RWPE2 (cell line): ENCODE results near the gene GIT1.

ENCODE experiments used
- ATAC-seq: fragments of 200-7000 bp; cut with Tn5 transposase; 3 replicates; pipeline ENCODE4 v1.9.1; 2021; ENCODE audit warnings: low read depth
- DNase-seq: peaks from one replicate; pipeline ENCODE4 v3.0.0-alpha.2; 2020; ENCODE audit warnings: low spot score
- H3K27ac ChIP-seq: fragments of 450-650 bp; 2 replicates; pipeline ENCODE4 v1.5.1; 2017; ENCODE audit warnings: mild to moderate bottlenecking; ENCODE audit not compliant: poor library complexity, severe bottlenecking
- H3K27me3 ChIP-seq: fragments of 250-450 bp; sonication (Bioruptor Pico); 2 replicates; pipeline ENCODE4 v1.5.1; 2021; ENCODE audit warnings: mild to moderate bottlenecking, moderate library complexity; ENCODE audit not compliant: insufficient read depth, poor library complexity, severe bottlenecking
- H3K36me3 ChIP-seq: fragments of 250-450 bp; sonication (Bioruptor Pico); 2 replicates; pipeline ENCODE4 v1.5.1; 2020; ENCODE audit warnings: low read depth, mild to moderate bottlenecking, moderate library complexity
- H3K4me1 ChIP-seq: fragments of 250-450 bp; sonication (Bioruptor Pico); 2 replicates; pipeline ENCODE4 v1.5.1; 2021; ENCODE audit warnings: mild to moderate bottlenecking, moderate library complexity; ENCODE audit not compliant: insufficient read depth, poor library complexity, severe bottlenecking
- H3K4me3 ChIP-seq: fragments of 250-450 bp; sonication (Bioruptor Pico); 2 replicates; pipeline ENCODE4 v1.5.1; 2021; ENCODE audit warnings: mild to moderate bottlenecking, moderate library complexity; ENCODE audit not compliant: severe bottlenecking
- H3K9me3 ChIP-seq: fragments of 250-450 bp; sonication (Bioruptor Pico); 2 replicates; pipeline ENCODE4 v1.5.1; 2021; ENCODE audit warnings: mild to moderate bottlenecking, moderate library complexity; ENCODE audit not compliant: severe bottlenecking
- CTCF ChIP-seq: fragments of 450-650 bp; IDR thresholded peaks from one replicate; pipeline ENCODE4 v1.5.1; 2017; ENCODE audit warnings: mild to moderate bottlenecking, moderate library complexity; ENCODE audit not compliant: poor library complexity, severe bottlenecking

Gene GIT1

GRCh38 chr17:29579866-29580771, 9.3 kb downstream of the GIT1 start:
- H3K4me1 ChIP-seq = peaks cover 33% of the 10 kb centered on the region
- peak overlapping the region; percentile 80 for H3K27ac ChIP-seq
- ATAC-seq (peak; percentile 77), DNase-seq (peak; percentile 70)
- peak; percentile 94 for TF ChIP-seq CTCF
- H3K4me3 ChIP-seq = no peak overlapping the region
- peaks cover 81% of the 10 kb centered on the region for H3K36me3 ChIP-seq
- no peaks in the 10 kb centered on the region for H3K27me3 ChIP-seq
- H3K9me3 ChIP-seq = peaks cover 4% of the 10 kb centered on the region

GRCh38 chr17:29578626-29579485, 10.6 kb downstream of the GIT1 start:
- DNase-seq (no peak), ATAC-seq (no peak)
- Histone ChIP-seq H3K9me3 (peaks cover 4% of the 10 kb centered on the region), H3K36me3 (peaks cover 90% of the 10 kb centered on the region), H3K4me1 (peaks cover 22% of the 10 kb centered on the region), H3K4me3 (no peak overlapping the region), H3K27ac (no peak overlapping the region), H3K27me3 (no peaks in the 10 kb centered on the region)
- no peak for TF ChIP-seq CTCF

- ATAC-seq (no peak), DNase-seq (no peak)
- no peaks in the 10 kb centered on the region for H3K27me3 ChIP-seq
- H3K4me3 ChIP-seq = no peak overlapping the region
- peaks cover 10% of the 10 kb centered on the region for H3K4me1 ChIP-seq
- no peaks in the 10 kb centered on the region for H3K9me3 ChIP-seq
- H3K36me3 ChIP-seq = peaks cover 91% of the 10 kb centered on the region
- TF ChIP-seq CTCF = no peak
- no peak overlapping the region for H3K27ac ChIP-seq
Observed at GRCh38 chr17:29577385-29578211, 11.8 kb downstream of the GIT1 start.

- no peak for TF ChIP-seq CTCF
- DNase-seq = no peak
- Histone ChIP-seq H3K27me3 (no peaks in the 10 kb centered on the region), H3K36me3 (peaks cover 85% of the 10 kb centered on the region), H3K4me3 (no peak overlapping the region), H3K4me1 (peaks cover 5% of the 10 kb centered on the region), H3K27ac (no peak overlapping the region), H3K9me3 (no peaks in the 10 kb centered on the region)
- ATAC-seq = no peak
Observed at GRCh38 chr17:29577001-29577370, 12.5 kb downstream of the GIT1 start.
